K562 (cell line): ENCODE measurements around the gene LMO7. TPM values are rescaled to one million over a fixed set of nuclear protein-coding genes. Genes with fewer than 3 reads are reported as not detected.

Source experiments
- ATAC-seq: fragments of 200-7000 bp; cut with Tn5 transposase; 3 replicates; pipeline ENCODE4 v1.9.1; 2020; ENCODE audit warnings: moderate library complexity
- BruUV-seq: library from RNA; stranded (reverse); fragments of 400-500 nt; replicated peaks from 2 replicates; lab custom pipeline; 2021; lab: Mats Ljungman, UMichigan
- CTCF ChIA-PET: fragments of 300-600 bp; formaldehyde crosslinking; extraction: SDS; loops from one replicate; lab custom pipeline; 2021; ENCODE audit warnings: low intra/inter-chr PET ratio; lab: Yijun Ruan, JAX
- POLR2A ChIA-PET: fragments of 300-600, 350-650 bp; sonication (Branson Sonifier 250); formaldehyde crosslinking; extraction: SDS; loops from one replicate; lab custom pipeline; 2021; ENCODE audit warnings: antibody characterized with exemption, inconsistent platforms; lab: Yijun Ruan, JAX
- DNase-seq, 4 experiments: peaks; one replicate each; pipeline versions ENCODE4 v3.0.0 to v3.0.0-alpha.2; 2011 to 2018; ENCODE audit warnings: low spot score in 3 of 4, mixed read lengths in 3 of 4; ENCODE audit errors: extremely low read depth in 1 of 4
- FAIRE-seq: peaks from 2 replicates; lab custom pipeline; 2011; peaks lifted over from hg19 to GRCh38; lab: Jason Lieb, UNC
- H2AFZ ChIP-seq: 2 replicates; pipeline ENCODE4 v1.6.0; 2011; ENCODE audit warnings: low read depth, low read length, control low read depth, inconsistent platforms
- H3K27ac ChIP-seq: fragments of 200-600 bp; 3 replicates; pipeline ENCODE4 v1.8.0; 2011; ENCODE audit warnings: low read depth, mild to moderate bottlenecking, control low read depth, inconsistent platforms, low read length, moderate library complexity, mixed read lengths; ENCODE audit errors: extremely low read depth
- H3K27me3 ChIP-seq, 2 experiments: fragments of 300-600 bp in 1 of 2; 2 replicates in 1 of 2; 3 replicates in 1 of 2; pipeline versions ENCODE4 v1.6.0 to v1.8.0; 2011; ENCODE audit warnings: inconsistent platforms in 2 of 2, low read length in 2 of 2, mild to moderate bottlenecking in 1 of 2, mixed read lengths in 1 of 2, moderate library complexity in 1 of 2; ENCODE audit not compliant: control insufficient read depth in 2 of 2, insufficient read depth in 2 of 2
- H3K36me3 ChIP-seq: fragments of 300-600 bp; 3 replicates; pipeline ENCODE4 v1.8.0; 2011; ENCODE audit warnings: mild to moderate bottlenecking, low read length, inconsistent platforms; ENCODE audit not compliant: control insufficient read depth, insufficient read depth
- H3K4me1 ChIP-seq, 2 experiments: fragments of 200-600 bp in 1 of 2; replicated peaks in 1 of 2; 2 replicates in 1 of 2; 3 replicates in 1 of 2; pipeline versions ENCODE4 v1.5.1 to v1.8.0; 2011; ENCODE audit warnings: inconsistent platforms in 2 of 2, low read length in 2 of 2, mild to moderate bottlenecking in 1 of 2, mixed read lengths in 1 of 2, moderate library complexity in 1 of 2; ENCODE audit not compliant: control insufficient read depth in 2 of 2, insufficient read depth in 2 of 2
- H3K4me2 ChIP-seq: 2 replicates; pipeline ENCODE4 v1.6.1; 2011; ENCODE audit warnings: low read length, control low read depth, inconsistent platforms, mixed read lengths; ENCODE audit not compliant: insufficient read depth
- H3K4me3 ChIP-seq: fragments of 200-600 bp; sonication (generic), shearing (Covaris generic); 2 replicates; pipeline ENCODE4 v1.5.1; 2016; ENCODE audit warnings: control low read depth, inconsistent platforms
- H3K79me2 ChIP-seq: fragments of 200-600 bp; 3 replicates; pipeline ENCODE4 v1.8.0; 2011; ENCODE audit warnings: low read length, inconsistent platforms; ENCODE audit not compliant: control insufficient read depth, insufficient read depth
- H3K9ac ChIP-seq, 2 experiments: 2 replicates each; pipeline versions ENCODE4 v1.6.0 to v1.6.1; 2011; ENCODE audit warnings: low read depth in 2 of 2, low read length in 2 of 2, control low read depth in 1 of 2, inconsistent platforms in 1 of 2, mild to moderate bottlenecking in 1 of 2, mixed read lengths in 1 of 2; ENCODE audit not compliant: insufficient read depth in 1 of 2
- H3K9me1 ChIP-seq: one replicate; pipeline ENCODE4 v1.6.0; 2011; ENCODE audit warnings: inconsistent platforms, mild to moderate bottlenecking, low read length, moderate library complexity; ENCODE audit not compliant: control insufficient read depth, insufficient read depth
- H3K9me3 ChIP-seq: replicated peaks from 2 replicates; pipeline ENCODE4 v1.5.1; 2011; ENCODE audit warnings: low read depth, low read length, inconsistent platforms; ENCODE audit not compliant: control insufficient read depth, insufficient read depth
- H4K20me1 ChIP-seq: replicated peaks from 2 replicates; pipeline ENCODE4 v1.6.1; 2011; ENCODE audit warnings: low read length, inconsistent platforms, mixed read lengths; ENCODE audit not compliant: control insufficient read depth, insufficient read depth
- DMBX1 ChIP-seq: fragments of 250-450 bp; sonication (Bioruptor Pico); IDR thresholded peaks from 2 replicates; pipeline ENCODE4 v1.8.0; 2022; ENCODE audit warnings: inconsistent platforms, mild to moderate bottlenecking, moderate library complexity, borderline replicate concordance
- EHMT2 ChIP-seq: fragments of 450-650 bp; IDR thresholded peaks from 2 replicates; pipeline ENCODE4 v1.6.1; 2018; ENCODE audit warnings: antibody characterized with exemption
- NFIC ChIP-seq: fragments of 450-650 bp; IDR thresholded peaks from 2 replicates; pipeline ENCODE4 v1.6.1; 2017; ENCODE audit warnings: mild to moderate bottlenecking, inconsistent platforms
- PML ChIP-seq: IDR thresholded peaks from 2 replicates; pipeline ENCODE4 v1.6.1; 2012; ENCODE audit warnings: low read length, inconsistent platforms
- TBL1XR1 ChIP-seq, 2 experiments: IDR thresholded peaks; 2 replicates each; pipeline ENCODE4 v1.6.1; 2012; ENCODE audit warnings: improper control_type of control experiment in 2 of 2, low read length in 2 of 2, mild to moderate bottlenecking in 1 of 2
- ZNF57 ChIP-seq: fragments of 450-650 bp; formaldehyde crosslinking; IDR thresholded peaks from 2 replicates; pipeline ENCODE4 v1.4.0; 2020; ENCODE audit warnings: mild to moderate bottlenecking, moderate library complexity
- WGBS: fragments of 100-300 bp; shearing (Covaris generic); methylation state at CpG from one replicate; pipeline ENCODE4 v1.1.6; 2016; ENCODE audit warnings: low coverage, mixed read lengths; ENCODE audit not compliant: insufficient coverage; ENCODE audit errors: missing lambda C conversion rate; 5-methylcytosine and 5-hydroxymethylcytosine counted together
- in situ Hi-C: fragments of 300-500 bp; cut with MboI; formaldehyde crosslinking; loops from 4 replicates; pipeline ENCODE4 v1.15.0; 2018; ENCODE audit warnings: inconsistent platforms, mixed read lengths
- intact Hi-C: fragments of 100-400 bp; cut with micrococcal nuclease; formaldehyde crosslinking; loops from 2 replicates; pipeline ENCODE4 v1.14.2; 2022
- polyA plus RNA-seq, 8 experiments: library from polyadenylated mRNA; depleted of rRNA in 4 of 8; stranded (reverse) in 5 of 8; unstranded in 3 of 8; fragments of >200 nt; fragmentation: Nextera tagmentation in 2 of 8; fragmentation: Illumina TruSeq in 1 of 8; extraction: Ambion mirVana in 2 of 8; extraction: Trizol in 1 of 8; gene quantifications; 2 replicates each; pipeline versions ENCODE4 v1.2.1 to v1.2.3, GENCODE V29; 2011 to 2014; ENCODE audit warnings: inconsistent platforms in 1 of 8, missing spikeins in 1 of 8
- total RNA-seq, 7 experiments: library from RNA; depleted of rRNA in 6 of 7; stranded (reverse); fragments of >200 nt in 6 of 7; fragmentation: Illumina TruSeq in 2 of 7; extraction: Trizol in 2 of 7; gene quantifications; 2 replicates each; pipeline versions ENCODE4 v1.2.1 to v1.2.3, GENCODE V29; 2011 to 2021; ENCODE audit warnings: low replicate concordance in 1 of 7
- TF ChIP-seq, protein P1 (sequence below): sonication (generic); formaldehyde crosslinking; IDR thresholded peaks from 2 replicates; pipeline ENCODE4 v1.9.0; 2022; ENCODE audit warnings: mild to moderate bottlenecking, missing genetic modification reagents
- TF ChIP-seq, protein P2 (sequence below): fragments of 450-650 bp; formaldehyde crosslinking; IDR thresholded peaks from 2 replicates; pipeline ENCODE4 v1.4.0; 2022; ENCODE audit warnings: mild to moderate bottlenecking, moderate library complexity
- TF ChIP-seq, protein P3 (sequence below): fragments of 250-450 bp; sonication (Bioruptor Pico); IDR thresholded peaks from 2 replicates; pipeline ENCODE4 v1.5.0; 2022; ENCODE audit warnings: mild to moderate bottlenecking

LMO7 gene
- total and polyA plus RNA-seq, 9 of the 15 experiments (the other 6 are each of a cell fraction or from before 2014, with no cell fraction given): 0.42 to 4.3 (median 1.7) TPM

DNA sequence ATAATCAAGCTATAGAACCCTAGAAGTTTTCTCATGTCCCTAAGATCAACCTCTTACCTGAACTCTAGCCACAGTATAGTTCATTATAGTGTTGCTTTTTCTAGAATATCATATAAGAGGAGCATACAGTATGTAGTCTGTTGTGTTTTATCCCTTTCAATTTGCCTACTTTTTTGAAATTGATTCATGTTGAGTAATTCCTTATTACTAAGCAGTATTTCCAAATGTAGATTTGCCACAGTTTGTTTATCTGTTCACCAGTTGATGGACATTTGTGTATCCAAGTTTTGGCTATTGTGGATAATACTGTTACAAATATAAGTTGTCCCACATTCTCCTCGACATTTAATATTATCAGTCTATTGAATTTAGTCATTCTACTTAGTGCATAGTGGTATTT lies 138.0 kb downstream of the LMO7 start:
- ChIA-PET CTCF (no interaction called here), POLR2A (no interaction called here)
- H3K79me2 ChIP-seq: no peaks in the 10 kb centered on the region
- TF ChIP-seq, protein P1, sequence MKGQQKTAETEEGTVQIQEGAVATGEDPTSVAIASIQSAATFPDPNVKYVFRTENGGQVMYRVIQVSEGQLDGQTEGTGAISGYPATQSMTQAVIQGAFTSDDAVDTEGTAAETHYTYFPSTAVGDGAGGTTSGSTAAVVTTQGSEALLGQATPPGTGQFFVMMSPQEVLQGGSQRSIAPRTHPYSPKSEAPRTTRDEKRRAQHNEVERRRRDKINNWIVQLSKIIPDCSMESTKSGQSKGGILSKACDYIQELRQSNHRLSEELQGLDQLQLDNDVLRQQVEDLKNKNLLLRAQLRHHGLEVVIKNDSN (CRISPR knock-in tag): no peak
- TF ChIP-seq DMBX1 (CRISPR knock-in tag): no peak
- TF ChIP-seq, protein P2, sequence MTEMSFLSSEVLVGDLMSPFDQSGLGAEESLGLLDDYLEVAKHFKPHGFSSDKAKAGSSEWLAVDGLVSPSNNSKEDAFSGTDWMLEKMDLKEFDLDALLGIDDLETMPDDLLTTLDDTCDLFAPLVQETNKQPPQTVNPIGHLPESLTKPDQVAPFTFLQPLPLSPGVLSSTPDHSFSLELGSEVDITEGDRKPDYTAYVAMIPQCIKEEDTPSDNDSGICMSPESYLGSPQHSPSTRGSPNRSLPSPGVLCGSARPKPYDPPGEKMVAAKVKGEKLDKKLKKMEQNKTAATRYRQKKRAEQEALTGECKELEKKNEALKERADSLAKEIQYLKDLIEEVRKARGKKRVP (CRISPR knock-in tag): no peak
- TF ChIP-seq PML: no peak
- TF ChIP-seq NFIC: no peak
- TF ChIP-seq EHMT2: no peak
- TF ChIP-seq, protein P3, sequence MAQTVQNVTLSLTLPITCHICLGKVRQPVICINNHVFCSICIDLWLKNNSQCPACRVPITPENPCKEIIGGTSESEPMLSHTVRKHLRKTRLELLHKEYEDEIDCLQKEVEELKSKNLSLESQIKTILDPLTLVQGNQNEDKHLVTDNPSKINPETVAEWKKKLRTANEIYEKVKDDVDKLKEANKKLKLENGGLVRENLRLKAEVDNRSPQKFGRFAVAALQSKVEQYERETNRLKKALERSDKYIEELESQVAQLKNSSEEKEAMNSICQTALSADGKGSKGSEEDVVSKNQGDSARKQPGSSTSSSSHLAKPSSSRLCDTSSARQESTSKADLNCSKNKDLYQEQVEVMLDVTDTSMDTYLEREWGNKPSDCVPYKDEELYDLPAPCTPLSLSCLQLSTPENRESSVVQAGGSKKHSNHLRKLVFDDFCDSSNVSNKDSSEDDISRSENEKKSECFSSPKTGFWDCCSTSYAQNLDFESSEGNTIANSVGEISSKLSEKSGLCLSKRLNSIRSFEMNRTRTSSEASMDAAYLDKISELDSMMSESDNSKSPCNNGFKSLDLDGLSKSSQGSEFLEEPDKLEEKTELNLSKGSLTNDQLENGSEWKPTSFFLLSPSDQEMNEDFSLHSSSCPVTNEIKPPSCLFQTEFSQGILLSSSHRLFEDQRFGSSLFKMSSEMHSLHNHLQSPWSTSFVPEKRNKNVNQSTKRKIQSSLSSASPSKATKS (CRISPR knock-in tag): no peak
- TF ChIP-seq TBL1XR1 (IDR thresholded peaks at IDR 0.05; ENCODE audit: low read length in 2 of 2): no peak
- no peak for TF ChIP-seq ZNF57 (CRISPR knock-in tag)
- H3K27ac ChIP-seq: no peak overlapping the region
- H3K4me1 ChIP-seq: no peaks in the 10 kb centered on the region
- no peaks in the 10 kb centered on the region for H3K9me3 ChIP-seq
- intact Hi-C loops: no loop called here
- no peak for DNase-seq
- 0% methylated on average over 1 of the region's 1 CpG for WGBS
- BruUV-seq: no TSS peak
- no peak for ATAC-seq
- H3K9ac ChIP-seq: no peak overlapping the region
- H4K20me1 ChIP-seq: no peaks in the 10 kb centered on the region
- no peaks in the 10 kb centered on the region for H3K27me3 ChIP-seq
- no peak overlapping the region for H3K4me2 ChIP-seq
- H3K4me3 ChIP-seq: no peak overlapping the region
- in situ Hi-C loops: no loop called here
- no peaks in the 10 kb centered on the region for H3K36me3 ChIP-seq
- no peaks in the 10 kb centered on the region for H3K9me1 ChIP-seq
- no peak overlapping the region for H2AFZ ChIP-seq
- no peak for FAIRE-seq
